ENCODE results near the gene SLC6A8.

DNA sequence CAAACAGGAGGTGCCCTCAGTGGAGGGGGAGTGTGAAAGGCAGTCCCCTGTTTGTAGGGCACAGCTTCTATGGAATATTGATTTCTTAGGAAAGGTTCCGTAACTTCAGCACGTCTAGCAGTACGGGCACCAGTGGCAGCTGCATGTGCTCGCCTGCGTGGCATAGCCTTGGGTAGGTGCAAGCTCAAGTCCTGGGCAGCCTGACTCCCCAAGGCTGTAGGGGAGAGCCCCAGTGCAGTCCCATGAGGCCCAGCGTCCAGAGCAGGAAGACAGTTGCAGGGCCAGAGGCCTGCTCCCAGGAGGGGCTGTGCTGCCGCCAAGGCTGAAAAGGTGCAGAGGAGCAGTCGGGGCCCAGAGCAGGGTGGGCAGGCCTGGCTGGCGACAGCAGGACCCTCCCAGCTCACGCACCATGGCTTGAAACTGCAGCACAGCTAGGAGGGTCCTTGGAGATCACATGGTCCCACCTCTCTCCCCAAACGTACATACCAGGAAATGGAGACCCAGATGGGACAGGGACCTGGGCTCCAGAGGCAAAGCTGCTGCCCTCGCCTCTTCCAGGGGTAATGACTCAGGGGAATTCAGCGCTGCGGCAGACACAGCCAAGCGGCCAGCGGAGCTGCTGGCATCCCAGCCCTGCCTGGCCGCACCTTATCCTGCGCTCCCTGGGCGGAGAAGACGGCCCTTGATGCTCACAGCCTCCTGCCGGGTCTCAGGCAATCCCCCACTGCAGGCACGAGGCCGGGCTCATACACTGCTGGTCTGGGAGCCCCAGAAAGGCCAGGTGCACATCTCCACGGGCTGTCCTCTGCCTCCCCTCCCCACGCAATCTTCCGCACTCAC lies 46.8 kb upstream of the SLC6A8 start:
- TF ChIP-seq ESRRA (IDR thresholded peaks at IDR 0.05; ENCODE audit: borderline replicate concordance, low read length), result no peak
- no peak for TF ChIP-seq HDAC2 (IDR thresholded peaks at IDR 0.05)
- TF ChIP-seq, protein P1, sequence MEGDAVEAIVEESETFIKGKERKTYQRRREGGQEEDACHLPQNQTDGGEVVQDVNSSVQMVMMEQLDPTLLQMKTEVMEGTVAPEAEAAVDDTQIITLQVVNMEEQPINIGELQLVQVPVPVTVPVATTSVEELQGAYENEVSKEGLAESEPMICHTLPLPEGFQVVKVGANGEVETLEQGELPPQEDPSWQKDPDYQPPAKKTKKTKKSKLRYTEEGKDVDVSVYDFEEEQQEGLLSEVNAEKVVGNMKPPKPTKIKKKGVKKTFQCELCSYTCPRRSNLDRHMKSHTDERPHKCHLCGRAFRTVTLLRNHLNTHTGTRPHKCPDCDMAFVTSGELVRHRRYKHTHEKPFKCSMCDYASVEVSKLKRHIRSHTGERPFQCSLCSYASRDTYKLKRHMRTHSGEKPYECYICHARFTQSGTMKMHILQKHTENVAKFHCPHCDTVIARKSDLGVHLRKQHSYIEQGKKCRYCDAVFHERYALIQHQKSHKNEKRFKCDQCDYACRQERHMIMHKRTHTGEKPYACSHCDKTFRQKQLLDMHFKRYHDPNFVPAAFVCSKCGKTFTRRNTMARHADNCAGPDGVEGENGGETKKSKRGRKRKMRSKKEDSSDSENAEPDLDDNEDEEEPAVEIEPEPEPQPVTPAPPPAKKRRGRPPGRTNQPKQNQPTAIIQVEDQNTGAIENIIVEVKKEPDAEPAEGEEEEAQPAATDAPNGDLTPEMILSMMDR (IDR thresholded peaks at IDR 0.05), result no peak
- TF ChIP-seq, protein P2, sequence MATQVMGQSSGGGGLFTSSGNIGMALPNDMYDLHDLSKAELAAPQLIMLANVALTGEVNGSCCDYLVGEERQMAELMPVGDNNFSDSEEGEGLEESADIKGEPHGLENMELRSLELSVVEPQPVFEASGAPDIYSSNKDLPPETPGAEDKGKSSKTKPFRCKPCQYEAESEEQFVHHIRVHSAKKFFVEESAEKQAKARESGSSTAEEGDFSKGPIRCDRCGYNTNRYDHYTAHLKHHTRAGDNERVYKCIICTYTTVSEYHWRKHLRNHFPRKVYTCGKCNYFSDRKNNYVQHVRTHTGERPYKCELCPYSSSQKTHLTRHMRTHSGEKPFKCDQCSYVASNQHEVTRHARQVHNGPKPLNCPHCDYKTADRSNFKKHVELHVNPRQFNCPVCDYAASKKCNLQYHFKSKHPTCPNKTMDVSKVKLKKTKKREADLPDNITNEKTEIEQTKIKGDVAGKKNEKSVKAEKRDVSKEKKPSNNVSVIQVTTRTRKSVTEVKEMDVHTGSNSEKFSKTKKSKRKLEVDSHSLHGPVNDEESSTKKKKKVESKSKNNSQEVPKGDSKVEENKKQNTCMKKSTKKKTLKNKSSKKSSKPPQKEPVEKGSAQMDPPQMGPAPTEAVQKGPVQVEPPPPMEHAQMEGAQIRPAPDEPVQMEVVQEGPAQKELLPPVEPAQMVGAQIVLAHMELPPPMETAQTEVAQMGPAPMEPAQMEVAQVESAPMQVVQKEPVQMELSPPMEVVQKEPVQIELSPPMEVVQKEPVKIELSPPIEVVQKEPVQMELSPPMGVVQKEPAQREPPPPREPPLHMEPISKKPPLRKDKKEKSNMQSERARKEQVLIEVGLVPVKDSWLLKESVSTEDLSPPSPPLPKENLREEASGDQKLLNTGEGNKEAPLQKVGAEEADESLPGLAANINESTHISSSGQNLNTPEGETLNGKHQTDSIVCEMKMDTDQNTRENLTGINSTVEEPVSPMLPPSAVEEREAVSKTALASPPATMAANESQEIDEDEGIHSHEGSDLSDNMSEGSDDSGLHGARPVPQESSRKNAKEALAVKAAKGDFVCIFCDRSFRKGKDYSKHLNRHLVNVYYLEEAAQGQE (IDR thresholded peaks at IDR 0.05), result no peak
- no peak for TF ChIP-seq CBX8 (IDR thresholded peaks at IDR 0.05)
- TF ChIP-seq, protein P3, sequence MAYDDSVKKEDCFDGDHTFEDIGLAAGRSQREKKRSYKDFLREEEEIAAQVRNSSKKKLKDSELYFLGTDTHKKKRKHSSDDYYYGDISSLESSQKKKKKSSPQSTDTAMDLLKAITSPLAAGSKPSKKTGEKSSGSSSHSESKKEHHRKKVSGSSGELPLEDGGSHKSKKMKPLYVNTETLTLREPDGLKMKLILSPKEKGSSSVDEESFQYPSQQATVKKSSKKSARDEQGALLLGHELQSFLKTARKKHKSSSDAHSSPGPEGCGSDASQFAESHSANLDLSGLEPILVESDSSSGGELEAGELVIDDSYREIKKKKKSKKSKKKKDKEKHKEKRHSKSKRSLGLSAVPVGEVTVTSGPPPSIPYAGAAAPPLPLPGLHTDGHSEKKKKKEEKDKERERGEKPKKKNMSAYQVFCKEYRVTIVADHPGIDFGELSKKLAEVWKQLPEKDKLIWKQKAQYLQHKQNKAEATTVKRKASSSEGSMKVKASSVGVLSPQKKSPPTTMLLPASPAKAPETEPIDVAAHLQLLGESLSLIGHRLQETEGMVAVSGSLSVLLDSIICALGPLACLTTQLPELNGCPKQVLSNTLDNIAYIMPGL (CRISPR knock-in tag; IDR thresholded peaks at IDR 0.05; ENCODE audit: borderline replicate concordance), result no peak
- TF ChIP-seq, protein P4, sequence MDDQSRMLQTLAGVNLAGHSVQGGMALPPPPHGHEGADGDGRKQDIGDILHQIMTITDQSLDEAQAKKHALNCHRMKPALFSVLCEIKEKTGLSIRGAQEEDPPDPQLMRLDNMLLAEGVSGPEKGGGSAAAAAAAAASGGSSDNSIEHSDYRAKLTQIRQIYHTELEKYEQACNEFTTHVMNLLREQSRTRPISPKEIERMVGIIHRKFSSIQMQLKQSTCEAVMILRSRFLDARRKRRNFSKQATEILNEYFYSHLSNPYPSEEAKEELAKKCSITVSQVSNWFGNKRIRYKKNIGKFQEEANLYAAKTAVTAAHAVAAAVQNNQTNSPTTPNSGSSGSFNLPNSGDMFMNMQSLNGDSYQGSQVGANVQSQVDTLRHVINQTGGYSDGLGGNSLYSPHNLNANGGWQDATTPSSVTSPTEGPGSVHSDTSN (IDR thresholded peaks at IDR 0.05), result no peak
- TF ChIP-seq EHF (CRISPR knock-in tag; IDR thresholded peaks at IDR 0.05), result no peak
- no peak for TF ChIP-seq ZSCAN20 (CRISPR knock-in tag; IDR thresholded peaks at IDR 0.05)
- no peak for TF ChIP-seq RNF2 (IDR thresholded peaks at IDR 0.05; ENCODE audit: borderline replicate concordance, low read depth)
- no peak for TF ChIP-seq POLR2A (IDR thresholded peaks at IDR 0.05; ENCODE audit: low read length)
- no peak for TF ChIP-seq SREBF2 (IDR thresholded peaks at IDR 0.05)
- TF ChIP-seq CBX2 (IDR thresholded peaks at IDR 0.05; ENCODE audit: borderline replicate concordance, low read depth), result no peak

Measured in A549 (cell line).